Esophagus muscularis mucosa (tissue), 3 donors: ENCODE results near the gene ROBO1.

Source experiments
- CTCF ChIP-seq, 3 experiments: fragments of 200-600 bp in 2 of 3; fragments of 450-650 bp in 1 of 3; sonication (generic) in 2 of 3; IDR thresholded peaks; one replicate each; pipeline ENCODE4 v1.5.1; 2017 to 2019; ENCODE audit warnings: antibody characterized with exemption in 3 of 3, mild to moderate bottlenecking in 2 of 3, moderate library complexity in 1 of 3
- POLR2A ChIP-seq: fragments of 450-650 bp; IDR thresholded peaks from one replicate; pipeline ENCODE4 v1.6.1; 2017; ENCODE audit warnings: antibody characterized with exemption, moderate library complexity, mild to moderate bottlenecking, low read depth
- POLR2AphosphoS5 ChIP-seq, 2 donors: sonication (generic); formaldehyde crosslinking; IDR thresholded peaks; one replicate each; pipeline ENCODE4 v1.6.1; 2017; ENCODE audit warnings: antibody characterized with exemption in 2 of 2

- TF ChIP-seq CTCF (IDR thresholded peaks at IDR 0.05), result no peak
- TF ChIP-seq POLR2AphosphoS5 (IDR thresholded peaks at IDR 0.05), result no peak
- no peak for TF ChIP-seq POLR2A
Observed at GRCh38 chr3:79157191-79157590, 610.6 kb downstream of the ROBO1 start.
